Breast epithelium (tissue), 3 donors: ENCODE data around the gene TNFRSF17.

Source experiments
- CTCF ChIP-seq, 3 donors: fragments of 450-650 bp; IDR thresholded peaks; one replicate each; pipeline ENCODE4 v1.5.1; 2016 to 2017; ENCODE audit warnings: antibody characterized with exemption in 3 of 3, mild to moderate bottlenecking in 3 of 3, moderate library complexity in 3 of 3
- POLR2A ChIP-seq: fragments of 450-650 bp; IDR thresholded peaks from one replicate; pipeline ENCODE4 v1.6.1; 2016; ENCODE audit warnings: antibody characterized with exemption, mild to moderate bottlenecking, moderate library complexity

- no peak for TF ChIP-seq CTCF (IDR thresholded peaks at IDR 0.05)
- TF ChIP-seq POLR2A: no peak
Measured at GRCh38 chr16:11980136-11980844, 15.3 kb downstream of the TNFRSF17 start.
